Neural cell (in vitro differentiated cells): ENCODE results near the gene ITGA2B. TPM values are rescaled to one million over a fixed set of nuclear protein-coding genes. Genes with fewer than 3 reads are reported as not detected.
A peak's percentile ranks its signal among the peaks of the same experiment; 100 is the strongest.

Experiments used
- H2AFZ ChIP-seq: fragments of 200-600, 300-800 bp; sonication (generic), shearing (Covaris generic); 2 replicates; pipeline ENCODE4 v1.6.0; 2014; ENCODE audit warnings: low read depth, mild to moderate bottlenecking, antibody characterized with exemption, low read length, moderate library complexity
- H3F3A ChIP-seq: fragments of 200-600 bp; shearing (Covaris generic); 2 replicates; pipeline ENCODE4 v1.6.1; 2016; ENCODE audit warnings: mild to moderate bottlenecking, moderate library complexity, mixed read lengths, antibody characterized with exemption, low read length; ENCODE audit not compliant: insufficient read depth, poor library complexity, severe bottlenecking
- H3K27ac ChIP-seq: fragments of 200-600, 300-800 bp; sonication (generic), shearing (Covaris generic); 2 replicates; pipeline ENCODE4 v1.5.1; 2014; ENCODE audit warnings: mild to moderate bottlenecking, low read length, moderate library complexity
- H3K27me3 ChIP-seq: fragments of 300-800, 200-600 bp; sonication (generic), shearing (Covaris generic); 2 replicates; pipeline ENCODE4 v1.6.0; 2014; ENCODE audit warnings: mild to moderate bottlenecking, low read depth, low read length, moderate library complexity; ENCODE audit not compliant: insufficient read depth
- H3K36me3 ChIP-seq: fragments of 300-800, 200-600 bp; sonication (generic), shearing (Covaris generic); 2 replicates; pipeline ENCODE4 v1.5.1; 2014; ENCODE audit warnings: mild to moderate bottlenecking, antibody characterized with exemption, low read length, moderate library complexity; ENCODE audit not compliant: insufficient read depth
- H3K4me2 ChIP-seq: fragments of 300-800, 200-600 bp; sonication (generic), shearing (Covaris generic); 2 replicates; pipeline ENCODE4 v1.6.0; 2014; ENCODE audit warnings: mild to moderate bottlenecking, low read length
- H3K4me3 ChIP-seq: fragments of 300-800, 200-600 bp; sonication (generic), shearing (Covaris generic); 2 replicates; pipeline ENCODE4 v1.5.1; 2014; ENCODE audit warnings: mild to moderate bottlenecking, low read length, moderate library complexity
- H3K79me2 ChIP-seq: fragments of 200-600 bp; shearing (Covaris generic); replicated peaks from 2 replicates; pipeline ENCODE4 v1.6.0; 2014; ENCODE audit warnings: mild to moderate bottlenecking, low read length, moderate library complexity; ENCODE audit not compliant: insufficient read depth
- H3K9ac ChIP-seq: fragments of 300-800, 200-600 bp; sonication (generic), shearing (Covaris generic); 2 replicates; pipeline ENCODE4 v1.6.1; 2016; ENCODE audit warnings: mild to moderate bottlenecking, low read length, mixed read lengths
- H3K9me2 ChIP-seq: fragments of 200-600 bp; shearing (Covaris generic); 2 replicates; pipeline ENCODE4 v1.6.1; 2016; ENCODE audit warnings: mild to moderate bottlenecking, low read length, mixed read lengths; ENCODE audit not compliant: insufficient read depth
- H3K9me3 ChIP-seq: fragments of 200-600, 300-800 bp; sonication (generic), shearing (Covaris generic); 2 replicates; pipeline ENCODE4 v1.6.1; 2016; ENCODE audit warnings: mild to moderate bottlenecking, mixed run types, low read length, moderate library complexity, mixed read lengths
- H4K20me1 ChIP-seq: fragments of 200-600 bp; shearing (Covaris generic); 2 replicates; pipeline ENCODE4 v1.6.1; 2016; ENCODE audit warnings: mild to moderate bottlenecking, mixed run types; ENCODE audit not compliant: insufficient read depth
- EP300 ChIP-seq: fragments of 450-650 bp; conservative IDR thresholded peaks from 2 replicates; pipeline ENCODE4 v1.6.1; 2014; ENCODE audit warnings: antibody characterized with exemption, mild to moderate bottlenecking, moderate library complexity; ENCODE audit not compliant: poor library complexity, severe bottlenecking
- EZH2 ChIP-seq: fragments of 200-600, 300-800 bp; shearing (Covaris generic), sonication (generic); IDR thresholded peaks from 2 replicates; pipeline ENCODE4 v1.6.1; 2014; ENCODE audit warnings: antibody characterized with exemption, low read length, borderline replicate concordance, mild to moderate bottlenecking; ENCODE audit not compliant: insufficient read depth, poor library complexity, severe bottlenecking
- MXI1 ChIP-seq: fragments of 450-650 bp; conservative IDR thresholded peaks from 2 replicates; pipeline ENCODE4 v1.6.1; 2014; ENCODE audit warnings: antibody characterized with exemption, mild to moderate bottlenecking; ENCODE audit not compliant: poor library complexity, severe bottlenecking
- POLR2AphosphoS5 ChIP-seq: IDR thresholded peaks from 2 replicates; pipeline ENCODE4 v1.6.1; 2012
- RAD21 ChIP-seq: fragments of 450-650 bp; conservative IDR thresholded peaks from 2 replicates; pipeline ENCODE4 v1.6.1; 2014; ENCODE audit warnings: antibody characterized with exemption, mild to moderate bottlenecking, moderate library complexity
- polyA plus RNA-seq: library from polyadenylated mRNA; depleted of rRNA; stranded (reverse); fragments of >200 nt; gene quantifications from 2 replicates; pipeline ENCODE4 v1.2.3, GENCODE V29; 2014
- TF ChIP-seq, protein P1 (sequence below): fragments of 450-650 bp; IDR thresholded peaks from 2 replicates; pipeline ENCODE4 v1.5.1; 2014; ENCODE audit warnings: antibody characterized with exemption, mild to moderate bottlenecking, moderate library complexity; ENCODE audit not compliant: poor library complexity, severe bottlenecking
- TF ChIP-seq, protein P2 (sequence below): IDR thresholded peaks from 2 replicates; pipeline ENCODE4 v1.6.1; 2012; ENCODE audit warnings: borderline replicate concordance

Gene ITGA2B
- polyA plus RNA-seq, 1 donor from 2014 or later, result 3.1 TPM

DNA sequence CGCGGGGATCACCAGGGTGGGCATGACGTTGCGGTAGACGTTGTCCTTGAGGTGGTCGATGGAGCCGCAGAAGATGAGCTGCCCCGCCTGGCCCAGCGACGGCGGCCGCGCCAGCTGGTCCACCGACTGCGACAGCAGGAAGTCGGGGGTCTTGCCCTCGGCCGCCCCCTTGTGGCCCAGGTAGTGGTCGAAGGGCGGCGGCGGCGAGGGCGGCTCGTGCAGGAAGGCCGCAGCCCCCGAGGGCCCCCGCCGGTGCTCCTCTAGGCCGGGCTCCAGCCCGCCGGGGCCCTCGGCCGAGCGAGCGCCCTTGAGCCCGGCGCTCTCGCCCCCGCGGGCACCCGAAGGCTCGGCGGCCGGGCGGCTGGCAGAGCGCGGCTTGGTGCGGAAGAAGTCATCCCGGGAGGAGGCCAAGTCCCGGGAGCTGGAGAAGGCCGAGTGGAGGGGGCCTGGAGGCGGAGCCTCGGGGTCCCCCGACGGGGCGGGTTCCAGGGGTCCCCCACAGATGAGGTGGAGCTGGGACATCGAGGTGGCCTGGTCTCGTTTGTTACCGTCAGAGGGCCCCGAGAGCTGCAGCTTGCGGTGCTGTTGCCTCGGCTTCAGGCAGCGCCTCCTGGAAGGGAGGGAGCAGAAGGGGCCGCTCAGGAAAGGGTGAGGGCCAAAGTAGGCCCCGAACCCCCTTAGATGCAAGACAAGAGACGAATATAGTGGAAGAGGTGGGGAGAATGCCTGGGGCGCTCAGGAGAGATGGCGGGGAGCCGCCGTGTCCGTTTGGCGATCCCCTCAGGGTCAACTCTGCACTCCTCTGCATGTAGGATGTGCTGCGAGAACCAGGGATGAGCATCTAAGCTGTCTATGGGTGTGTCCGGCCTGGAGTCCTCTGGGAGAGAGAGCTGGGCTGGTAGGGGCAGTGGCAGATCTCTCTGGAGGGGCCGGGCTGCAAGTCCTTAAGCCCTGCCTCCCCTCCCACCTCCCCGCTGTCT, 34.6 kb downstream of the ITGA2B start:
- Histone ChIP-seq H3K4me3 (no peak overlapping the region), H2AFZ (no peak overlapping the region), H4K20me1 (peaks cover 29% of the 10 kb centered on the region), H3K27ac (no peak overlapping the region), H3K4me2 (no peak overlapping the region), H3F3A (no peaks in the 10 kb centered on the region), H3K9me2 (no peaks in the 10 kb centered on the region), H3K9ac (no peak overlapping the region), H3K27me3 (no peaks in the 10 kb centered on the region), H3K79me2 (peaks cover 18% of the 10 kb centered on the region), H3K9me3 (no peaks in the 10 kb centered on the region), H3K36me3 (no peaks in the 10 kb centered on the region)
- no peak for TF ChIP-seq MXI1
- TF ChIP-seq, protein P1, sequence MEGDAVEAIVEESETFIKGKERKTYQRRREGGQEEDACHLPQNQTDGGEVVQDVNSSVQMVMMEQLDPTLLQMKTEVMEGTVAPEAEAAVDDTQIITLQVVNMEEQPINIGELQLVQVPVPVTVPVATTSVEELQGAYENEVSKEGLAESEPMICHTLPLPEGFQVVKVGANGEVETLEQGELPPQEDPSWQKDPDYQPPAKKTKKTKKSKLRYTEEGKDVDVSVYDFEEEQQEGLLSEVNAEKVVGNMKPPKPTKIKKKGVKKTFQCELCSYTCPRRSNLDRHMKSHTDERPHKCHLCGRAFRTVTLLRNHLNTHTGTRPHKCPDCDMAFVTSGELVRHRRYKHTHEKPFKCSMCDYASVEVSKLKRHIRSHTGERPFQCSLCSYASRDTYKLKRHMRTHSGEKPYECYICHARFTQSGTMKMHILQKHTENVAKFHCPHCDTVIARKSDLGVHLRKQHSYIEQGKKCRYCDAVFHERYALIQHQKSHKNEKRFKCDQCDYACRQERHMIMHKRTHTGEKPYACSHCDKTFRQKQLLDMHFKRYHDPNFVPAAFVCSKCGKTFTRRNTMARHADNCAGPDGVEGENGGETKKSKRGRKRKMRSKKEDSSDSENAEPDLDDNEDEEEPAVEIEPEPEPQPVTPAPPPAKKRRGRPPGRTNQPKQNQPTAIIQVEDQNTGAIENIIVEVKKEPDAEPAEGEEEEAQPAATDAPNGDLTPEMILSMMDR, result peak; percentile 42

DNA sequence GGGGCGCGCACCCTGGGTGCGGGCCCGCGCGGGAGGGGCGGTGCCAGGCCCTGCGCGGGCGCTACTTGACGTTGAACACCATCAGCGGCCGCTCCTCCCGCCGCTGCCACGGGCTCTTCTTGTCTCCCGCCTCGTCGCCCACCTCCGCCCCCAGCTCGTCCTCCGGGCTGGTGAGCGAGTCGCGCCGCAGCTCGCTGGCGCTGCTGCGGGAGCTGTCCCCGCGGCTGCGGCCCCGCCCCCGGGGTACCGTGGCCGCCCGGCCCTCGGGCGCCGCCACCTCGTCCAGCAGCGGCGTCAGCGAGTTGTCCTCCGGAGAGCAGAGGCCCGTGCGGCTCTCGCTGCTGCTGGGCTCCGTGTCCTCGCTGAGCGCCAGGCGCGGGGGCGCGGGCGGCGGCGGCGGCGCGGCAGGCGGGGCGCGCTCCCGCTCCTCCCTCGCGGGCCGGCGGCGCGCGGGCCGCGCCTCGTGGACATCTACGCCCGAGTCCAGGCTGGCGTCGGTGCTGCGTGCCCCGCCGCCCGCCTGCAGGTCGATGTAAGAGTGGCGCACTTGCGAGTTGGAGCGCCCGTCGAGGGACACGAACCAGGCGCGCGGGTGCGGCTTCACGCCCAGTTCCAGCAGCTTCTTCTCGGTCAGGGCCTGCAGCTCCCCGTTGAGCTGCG, 35.6 kb downstream of the ITGA2B start:
- no peaks in the 10 kb centered on the region for H3K27me3 ChIP-seq
- no peaks in the 10 kb centered on the region for H3K9me3 ChIP-seq
- no peaks in the 10 kb centered on the region for H3K36me3 ChIP-seq
- no peak for TF ChIP-seq EZH2
- TF ChIP-seq, protein P1, result no peak
- no peak for TF ChIP-seq MXI1
- H3K27ac ChIP-seq, result no peak overlapping the region
- H4K20me1 ChIP-seq, result peaks cover 19% of the 10 kb centered on the region
- peaks cover 10% of the 10 kb centered on the region for H3K79me2 ChIP-seq
- H3K4me2 ChIP-seq, result no peak overlapping the region
- H3K9me2 ChIP-seq, result no peaks in the 10 kb centered on the region
- no peak overlapping the region for H3K4me3 ChIP-seq
- H2AFZ ChIP-seq, result no peak overlapping the region
- no peak overlapping the region for H3K9ac ChIP-seq
- H3F3A ChIP-seq, result no peaks in the 10 kb centered on the region

DNA sequence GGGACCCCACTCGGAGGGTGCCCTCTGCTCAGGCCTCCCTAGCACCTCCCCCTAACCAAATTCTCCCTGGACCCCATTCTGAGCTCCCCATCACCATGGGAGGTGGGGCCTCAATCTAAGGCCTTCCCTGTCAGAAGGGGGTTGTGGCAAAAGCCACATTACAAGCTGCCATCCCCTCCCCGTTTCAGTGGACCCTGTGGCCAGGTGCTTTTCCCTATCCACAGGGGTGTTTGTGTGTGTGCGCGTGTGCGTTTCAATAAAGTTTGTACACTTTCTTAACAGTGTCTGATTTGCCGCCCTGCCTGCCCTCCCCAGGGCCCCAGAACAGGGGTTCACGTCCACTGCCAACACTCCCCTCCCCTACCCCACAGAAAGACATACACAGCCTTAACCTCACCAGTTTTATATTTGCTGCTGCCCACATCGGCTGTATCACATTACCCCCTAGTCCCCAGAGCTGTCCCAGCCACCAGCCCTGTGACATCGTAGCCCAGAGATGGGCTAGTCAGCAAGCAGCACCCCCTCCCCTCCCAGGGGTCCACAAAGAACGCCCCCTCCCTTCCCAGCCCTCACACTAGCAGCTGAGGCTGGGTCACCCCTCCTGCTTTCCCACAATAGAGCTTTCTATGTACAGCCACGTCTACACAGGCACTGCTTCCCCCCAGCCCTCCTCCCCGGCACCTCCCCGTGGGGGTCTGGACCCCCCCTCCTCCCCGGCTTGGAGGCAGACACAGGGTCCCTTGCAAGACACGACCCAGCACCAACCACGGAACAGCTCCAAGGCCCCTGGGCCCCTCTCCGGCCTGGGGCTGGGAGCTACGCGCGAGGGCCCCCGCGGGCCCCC, 36.4 kb downstream of the ITGA2B start:
- Histone ChIP-seq H3K4me3 (no peak overlapping the region), H3K4me2 (no peak overlapping the region), H3K9me2 (no peaks in the 10 kb centered on the region), H2AFZ (no peak overlapping the region), H3K27me3 (no peaks in the 10 kb centered on the region), H3K9ac (no peak overlapping the region), H3K27ac (no peak overlapping the region), H3K36me3 (no peaks in the 10 kb centered on the region), H3K9me3 (no peaks in the 10 kb centered on the region), H4K20me1 (peaks cover 15% of the 10 kb centered on the region), H3K79me2 (peaks cover 5% of the 10 kb centered on the region), H3F3A (no peaks in the 10 kb centered on the region)
- TF ChIP-seq RAD21, result no peak
- TF ChIP-seq MXI1, result no peak
- no peak for TF ChIP-seq POLR2AphosphoS5
- TF ChIP-seq, protein P2, sequence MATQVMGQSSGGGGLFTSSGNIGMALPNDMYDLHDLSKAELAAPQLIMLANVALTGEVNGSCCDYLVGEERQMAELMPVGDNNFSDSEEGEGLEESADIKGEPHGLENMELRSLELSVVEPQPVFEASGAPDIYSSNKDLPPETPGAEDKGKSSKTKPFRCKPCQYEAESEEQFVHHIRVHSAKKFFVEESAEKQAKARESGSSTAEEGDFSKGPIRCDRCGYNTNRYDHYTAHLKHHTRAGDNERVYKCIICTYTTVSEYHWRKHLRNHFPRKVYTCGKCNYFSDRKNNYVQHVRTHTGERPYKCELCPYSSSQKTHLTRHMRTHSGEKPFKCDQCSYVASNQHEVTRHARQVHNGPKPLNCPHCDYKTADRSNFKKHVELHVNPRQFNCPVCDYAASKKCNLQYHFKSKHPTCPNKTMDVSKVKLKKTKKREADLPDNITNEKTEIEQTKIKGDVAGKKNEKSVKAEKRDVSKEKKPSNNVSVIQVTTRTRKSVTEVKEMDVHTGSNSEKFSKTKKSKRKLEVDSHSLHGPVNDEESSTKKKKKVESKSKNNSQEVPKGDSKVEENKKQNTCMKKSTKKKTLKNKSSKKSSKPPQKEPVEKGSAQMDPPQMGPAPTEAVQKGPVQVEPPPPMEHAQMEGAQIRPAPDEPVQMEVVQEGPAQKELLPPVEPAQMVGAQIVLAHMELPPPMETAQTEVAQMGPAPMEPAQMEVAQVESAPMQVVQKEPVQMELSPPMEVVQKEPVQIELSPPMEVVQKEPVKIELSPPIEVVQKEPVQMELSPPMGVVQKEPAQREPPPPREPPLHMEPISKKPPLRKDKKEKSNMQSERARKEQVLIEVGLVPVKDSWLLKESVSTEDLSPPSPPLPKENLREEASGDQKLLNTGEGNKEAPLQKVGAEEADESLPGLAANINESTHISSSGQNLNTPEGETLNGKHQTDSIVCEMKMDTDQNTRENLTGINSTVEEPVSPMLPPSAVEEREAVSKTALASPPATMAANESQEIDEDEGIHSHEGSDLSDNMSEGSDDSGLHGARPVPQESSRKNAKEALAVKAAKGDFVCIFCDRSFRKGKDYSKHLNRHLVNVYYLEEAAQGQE, result no peak
- no peak for TF ChIP-seq EP300
